Ascending aorta (tissue), 2 donors: ENCODE data around the gene TRHDE. TPM values are rescaled to one million over a fixed set of nuclear protein-coding genes. Genes with fewer than 3 reads are reported as not detected.

ENCODE experiments used
- DNase-seq, 2 donors: peaks; one replicate each; pipeline ENCODE4 v3.0.0-alpha.2; 2019; ENCODE audit warnings: low spot score in 2 of 2
- H3K27ac ChIP-seq, 2 donors: fragments of 200-600 bp; sonication (generic); one replicate each; pipeline ENCODE4 v1.5.1; 2016 to 2017; ENCODE audit warnings: mild to moderate bottlenecking in 1 of 2
- H3K27me3 ChIP-seq: fragments of 200-600 bp; sonication (generic); one replicate; pipeline ENCODE4 v1.5.1; 2017
- H3K36me3 ChIP-seq, 2 donors: fragments of 200-600 bp; sonication (generic); one replicate each; pipeline ENCODE4 v1.5.1; 2016
- H3K4me1 ChIP-seq, 2 donors: fragments of 200-600 bp; sonication (generic); one replicate each; pipeline ENCODE4 v1.5.1; 2016 to 2017; ENCODE audit warnings: mild to moderate bottlenecking in 1 of 2
- H3K4me3 ChIP-seq, 2 donors: fragments of 200-600 bp; sonication (generic); one replicate each; pipeline ENCODE4 v1.5.1; 2016 to 2017; ENCODE audit warnings: mild to moderate bottlenecking in 1 of 2
- H3K9me3 ChIP-seq, 2 donors: fragments of 200-600 bp; sonication (generic); one replicate each; pipeline ENCODE4 v1.5.1; 2016
- intact Hi-C: fragments of 100-400 bp; cut with DNase I; formaldehyde crosslinking; loops from one replicate; pipeline ENCODE4 v1.15.1; 2023
- total RNA-seq: library from RNA; depleted of rRNA; stranded (reverse); fragments of >200 nt; gene quantifications from one replicate; pipeline ENCODE4 v1.1.0, GENCODE V29; 2016
- TF ChIP-seq, protein P1 (sequence below), 3 experiments: fragments of 200-600 bp in 2 of 3; fragments of 450-650 bp in 1 of 3; sonication (generic) in 2 of 3; IDR thresholded peaks; one replicate each; pipeline ENCODE4 v1.5.1; 2016 to 2019; ENCODE audit warnings: antibody characterized with exemption in 3 of 3, mild to moderate bottlenecking in 1 of 3, moderate library complexity in 1 of 3

TRHDE gene
- total RNA-seq, 1 donor from 2014 or later, result 34.0 TPM

GRCh38 chr12:72318341-72318740 lies 46.2 kb downstream of the TRHDE start:
- no peaks in the 10 kb centered on the region for H3K36me3 ChIP-seq
- no peak overlapping the region for H3K27ac ChIP-seq
- H3K27me3 ChIP-seq, result no peaks in the 10 kb centered on the region
- H3K4me3 ChIP-seq, result no peak overlapping the region
- intact Hi-C loops, result no loop called here
- no peaks in the 10 kb centered on the region for H3K9me3 ChIP-seq
- DNase-seq, result no peak
- TF ChIP-seq, protein P1, sequence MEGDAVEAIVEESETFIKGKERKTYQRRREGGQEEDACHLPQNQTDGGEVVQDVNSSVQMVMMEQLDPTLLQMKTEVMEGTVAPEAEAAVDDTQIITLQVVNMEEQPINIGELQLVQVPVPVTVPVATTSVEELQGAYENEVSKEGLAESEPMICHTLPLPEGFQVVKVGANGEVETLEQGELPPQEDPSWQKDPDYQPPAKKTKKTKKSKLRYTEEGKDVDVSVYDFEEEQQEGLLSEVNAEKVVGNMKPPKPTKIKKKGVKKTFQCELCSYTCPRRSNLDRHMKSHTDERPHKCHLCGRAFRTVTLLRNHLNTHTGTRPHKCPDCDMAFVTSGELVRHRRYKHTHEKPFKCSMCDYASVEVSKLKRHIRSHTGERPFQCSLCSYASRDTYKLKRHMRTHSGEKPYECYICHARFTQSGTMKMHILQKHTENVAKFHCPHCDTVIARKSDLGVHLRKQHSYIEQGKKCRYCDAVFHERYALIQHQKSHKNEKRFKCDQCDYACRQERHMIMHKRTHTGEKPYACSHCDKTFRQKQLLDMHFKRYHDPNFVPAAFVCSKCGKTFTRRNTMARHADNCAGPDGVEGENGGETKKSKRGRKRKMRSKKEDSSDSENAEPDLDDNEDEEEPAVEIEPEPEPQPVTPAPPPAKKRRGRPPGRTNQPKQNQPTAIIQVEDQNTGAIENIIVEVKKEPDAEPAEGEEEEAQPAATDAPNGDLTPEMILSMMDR (IDR thresholded peaks at IDR 0.05), result no peak
- no peaks in the 10 kb centered on the region for H3K4me1 ChIP-seq

DNA sequence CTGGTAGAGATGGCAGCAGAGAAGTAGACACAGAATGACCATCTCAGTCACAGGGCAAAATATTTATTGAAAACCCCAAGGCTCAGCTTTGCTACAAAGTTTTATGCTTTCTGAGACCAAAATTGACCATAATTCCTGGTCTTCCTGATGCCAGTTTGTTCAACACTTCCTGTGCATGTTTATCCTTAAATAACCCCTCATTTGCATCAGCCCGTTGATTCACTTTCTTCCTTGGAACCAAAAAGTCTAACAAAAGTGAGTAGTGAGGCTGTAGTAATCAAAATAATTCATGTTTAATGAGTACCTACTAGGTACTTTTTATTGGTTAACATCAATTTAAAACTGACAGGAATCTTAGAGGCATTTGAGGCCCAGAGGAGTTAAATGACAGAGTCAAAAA lies 51.7 kb downstream of the TRHDE start:
- TF ChIP-seq, protein P1 (IDR thresholded peaks at IDR 0.05), result no peak
- Histone ChIP-seq H3K36me3 (no peaks in the 10 kb centered on the region), H3K4me1 (no peaks in the 10 kb centered on the region), H3K9me3 (no peaks in the 10 kb centered on the region), H3K4me3 (no peak overlapping the region), H3K27me3 (no peaks in the 10 kb centered on the region), H3K27ac (no peak overlapping the region)
- DNase-seq, result no peak
- intact Hi-C loops, result no loop called here

DNA sequence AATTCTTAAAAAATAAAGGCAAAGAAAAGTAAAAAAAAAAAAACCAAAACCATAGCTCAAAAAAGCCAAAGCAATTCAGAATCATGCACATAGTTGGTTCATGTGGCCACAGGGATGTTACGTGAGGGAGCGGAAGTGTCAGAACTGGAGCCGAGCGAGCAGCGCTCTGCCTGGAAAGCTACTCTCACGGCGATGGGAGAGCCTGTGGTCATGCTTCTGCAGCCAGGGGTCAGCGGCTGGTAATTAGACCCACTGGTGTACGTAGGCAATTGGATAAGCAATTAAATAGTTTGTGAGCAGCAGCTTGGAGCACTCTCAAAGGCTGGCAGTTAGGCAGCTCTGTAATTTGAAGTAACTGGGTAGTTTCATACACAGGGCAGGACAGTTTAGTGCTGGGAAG lies 58.1 kb downstream of the TRHDE start:
- Histone ChIP-seq H3K4me3 (no peak overlapping the region), H3K4me1 (no peaks in the 10 kb centered on the region), H3K9me3 (no peaks in the 10 kb centered on the region), H3K27ac (no peak overlapping the region), H3K27me3 (no peaks in the 10 kb centered on the region), H3K36me3 (no peaks in the 10 kb centered on the region)
- TF ChIP-seq, protein P1 (IDR thresholded peaks at IDR 0.05), result no peak
- intact Hi-C loops, result no loop called here
- no peak for DNase-seq

DNA sequence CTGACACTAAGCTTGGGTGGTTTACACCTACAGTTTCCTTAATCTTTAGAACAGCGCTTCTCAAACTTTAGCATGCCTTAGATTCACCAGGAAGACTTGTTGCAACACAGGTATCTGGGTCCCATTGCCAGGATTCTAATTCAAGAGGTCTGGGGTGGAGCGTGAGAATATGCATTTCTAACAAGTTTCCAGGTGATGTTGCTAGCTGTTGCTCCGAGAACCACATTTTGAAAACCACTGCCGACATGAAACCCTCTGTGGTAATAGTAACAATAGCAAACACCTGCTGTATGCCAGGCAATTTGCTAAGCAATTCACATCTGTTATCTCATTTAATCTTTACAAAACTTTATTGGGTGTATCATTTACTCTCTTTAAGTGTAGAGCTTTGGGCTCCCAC lies 58.6 kb downstream of the TRHDE start:
- Histone ChIP-seq H3K27ac (no peak overlapping the region), H3K4me1 (no peaks in the 10 kb centered on the region), H3K27me3 (no peaks in the 10 kb centered on the region), H3K36me3 (no peaks in the 10 kb centered on the region), H3K9me3 (no peaks in the 10 kb centered on the region), H3K4me3 (no peak overlapping the region)
- TF ChIP-seq, protein P1 (IDR thresholded peaks at IDR 0.05), result no peak
- intact Hi-C loops, result no loop called here
- no peak for DNase-seq

DNA sequence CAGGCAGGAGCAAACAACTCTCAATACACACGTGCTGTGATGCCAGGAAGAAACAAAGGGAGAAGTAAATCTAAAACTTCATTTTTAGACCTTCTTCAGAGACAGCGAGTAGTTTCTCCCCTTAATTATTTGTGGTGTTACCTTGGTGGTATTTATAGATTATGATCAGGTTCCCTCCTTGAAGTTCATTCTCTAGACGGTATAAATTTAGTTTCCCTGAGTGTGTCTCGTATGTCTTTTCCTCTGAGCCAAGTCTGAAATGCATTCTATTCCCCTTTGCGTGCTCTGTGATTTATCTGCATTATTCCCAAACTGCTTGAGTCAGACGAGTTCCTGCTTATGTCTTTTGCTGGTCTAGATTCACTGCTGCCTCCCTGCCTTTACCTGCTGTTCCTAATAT lies 65.2 kb downstream of the TRHDE start:
- no peaks in the 10 kb centered on the region for H3K4me1 ChIP-seq
- H3K27me3 ChIP-seq, result no peaks in the 10 kb centered on the region
- H3K36me3 ChIP-seq, result no peaks in the 10 kb centered on the region
- TF ChIP-seq, protein P1 (IDR thresholded peaks at IDR 0.05), result no peak
- intact Hi-C loops, result no loop called here
- H3K9me3 ChIP-seq, result no peaks in the 10 kb centered on the region
- no peak for DNase-seq
- H3K27ac ChIP-seq, result no peak overlapping the region
- no peak overlapping the region for H3K4me3 ChIP-seq

GRCh38 chr12:72337946-72338345 lies 65.8 kb downstream of the TRHDE start:
- no peak for DNase-seq
- Histone ChIP-seq H3K9me3 (no peaks in the 10 kb centered on the region), H3K4me1 (no peaks in the 10 kb centered on the region), H3K4me3 (no peak overlapping the region), H3K27ac (no peak overlapping the region), H3K36me3 (no peaks in the 10 kb centered on the region), H3K27me3 (no peaks in the 10 kb centered on the region)
- intact Hi-C loops, result no loop called here
- TF ChIP-seq, protein P1 (IDR thresholded peaks at IDR 0.05), result no peak
